ENCODE measurements around the gene ANKRD60. TPM values are rescaled to one million over a fixed set of nuclear protein-coding genes. Genes with fewer than 3 reads are reported as not detected.

ANKRD60 gene, protein sequence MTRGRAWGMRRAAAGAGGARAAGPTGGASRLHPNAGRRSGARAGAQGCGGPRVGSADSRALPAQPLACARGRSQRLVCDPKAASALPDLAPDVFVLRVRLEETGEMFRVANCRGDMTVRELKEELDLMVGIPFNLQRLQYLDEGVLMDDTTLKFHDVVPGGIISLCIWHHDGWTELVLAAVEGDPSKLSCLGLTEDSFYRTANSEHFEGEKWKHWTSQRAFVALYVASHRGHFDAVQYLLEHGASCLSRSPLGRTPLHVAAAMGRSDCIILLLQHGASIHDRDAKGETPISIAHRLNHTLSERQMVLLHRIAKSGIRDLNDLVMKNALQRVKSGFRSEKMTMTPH
- not detected in 2 replicates for total RNA-seq

DNA sequence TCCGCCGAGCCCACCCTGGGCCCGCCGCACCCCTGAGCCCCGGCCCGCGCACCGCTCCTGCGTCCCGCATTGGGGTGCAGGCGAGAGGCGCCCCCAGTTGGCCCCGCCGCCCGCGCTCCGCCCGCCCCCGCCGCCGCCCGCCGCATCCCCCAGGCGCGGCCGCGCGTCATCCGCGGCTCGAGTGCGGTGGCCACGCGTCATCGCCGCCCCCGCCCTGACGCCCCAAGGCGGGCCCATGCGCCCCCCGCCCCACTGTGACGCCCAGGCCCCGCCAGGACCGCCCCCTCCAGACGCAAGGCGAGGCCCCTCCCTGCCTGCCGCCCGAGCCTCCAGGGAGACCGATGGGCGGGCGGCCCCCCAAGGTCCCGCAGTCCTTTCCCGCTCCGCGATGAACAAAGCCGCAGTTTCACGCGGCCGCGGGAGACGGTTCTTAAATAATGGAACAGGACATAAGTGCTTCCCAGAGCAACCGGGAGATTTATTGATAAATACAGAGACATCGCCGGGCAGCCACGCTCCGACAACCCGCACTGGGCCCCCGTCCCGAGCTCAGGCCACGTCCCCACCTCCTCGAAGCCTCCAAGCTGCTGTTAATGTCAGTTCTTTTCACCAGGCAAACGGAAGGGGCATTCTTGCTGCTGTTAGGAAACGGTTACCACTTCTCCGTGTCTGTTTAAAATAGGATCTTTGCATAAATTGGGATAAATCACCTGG, at the start of gene ANKRD60:
Gene ANKRD60 (minus strand): TSS at position 170 of the 714 bp plus-strand sequence. CDS start 0 bp downstream, at position 170.

Other genes starting within 250 kb of the ANKRD60 start
- 21.5 and 21.8 TPM in 2 replicates for gene RAB22A, start 81.1 kb upstream of the ANKRD60 start, total RNA-seq
- gene VAPB, start 160.6 kb upstream of the ANKRD60 start, total RNA-seq, result 23.3 and 25.3 TPM in 2 replicates